CD4-positive, alpha-beta T cell (primary cell): ENCODE measurements around the gene SAMD14. TPM values are rescaled to one million over a fixed set of nuclear protein-coding genes. Genes with fewer than 3 reads are reported as not detected.

Experiments used
- ATAC-seq: fragments of 200-7000 bp; cut with Tn5 transposase; one replicate; pipeline ENCODE4 v1.10.0; 2022; ENCODE audit warnings: mild to moderate bottlenecking; ENCODE audit not compliant: poor library complexity
- CTCF ChIA-PET: fragments of 350-600 bp; sonication (Branson Sonifier 250); formaldehyde crosslinking; loops from one replicate; lab custom pipeline; 2021; ENCODE audit warnings: antibody characterized with exemption, inconsistent platforms; lab: Charles Lee
- POLR2A ChIA-PET: fragments of 350-600 bp; sonication (Branson Sonifier 250); formaldehyde crosslinking; loops from one replicate; lab custom pipeline; 2021; ENCODE audit warnings: antibody characterized with exemption, inconsistent platforms; lab: Charles Lee
- DNase-seq, 14 experiments: peaks; one replicate each; pipeline ENCODE4 v3.0.0-alpha.2; 2013 to 2020; ENCODE audit warnings: mixed read lengths in 2 of 14
- H3K27ac ChIP-seq, 2 donors: one replicate each; pipeline versions ENCODE4 v1.5.1 to v1.7.0; 2013; ENCODE audit warnings: low read length in 2 of 2, low read depth in 1 of 2, mild to moderate bottlenecking in 1 of 2
- H3K27me3 ChIP-seq, 2 experiments: 1 replicate in 1 of 2; 2 replicates in 1 of 2; pipeline versions ENCODE4 v1.6.1 to v1.7.0; 2013; ENCODE audit warnings: low read length in 2 of 2, control low read depth in 1 of 2, mild to moderate bottlenecking in 1 of 2, moderate library complexity in 1 of 2; ENCODE audit not compliant: insufficient read depth in 2 of 2, control insufficient read depth in 1 of 2
- H3K36me3 ChIP-seq: one replicate; pipeline ENCODE4 v1.6.1; 2013; ENCODE audit warnings: low read length, control low read depth; ENCODE audit not compliant: insufficient read depth
- H3K4me1 ChIP-seq: one replicate; pipeline ENCODE4 v1.6.1; 2013; ENCODE audit warnings: low read length, control low read depth; ENCODE audit not compliant: insufficient read depth
- H3K4me3 ChIP-seq: one replicate; pipeline ENCODE4 v1.5.1; 2013; ENCODE audit warnings: mild to moderate bottlenecking, low read length, moderate library complexity
- H3K9me3 ChIP-seq, 2 experiments: 1 replicate in 1 of 2; 2 replicates in 1 of 2; pipeline versions ENCODE4 v1.6.1 to v1.7.0; 2013; ENCODE audit warnings: low read length in 2 of 2, mild to moderate bottlenecking in 2 of 2, control low read depth in 1 of 2, moderate library complexity in 1 of 2; ENCODE audit not compliant: control insufficient read depth in 1 of 2, insufficient read depth in 1 of 2
- H3K27ac Mint-ChIP-seq: one replicate; pipeline ENCODE4 v1.8.0; 2020; ENCODE audit warnings: mixed read lengths
- H3K27me3 Mint-ChIP-seq: one replicate; pipeline ENCODE4 v1.8.0; 2021; ENCODE audit warnings: mixed read lengths
- H3K36me3 Mint-ChIP-seq: one replicate; pipeline ENCODE4 v1.8.0; 2021; ENCODE audit warnings: low read depth, mixed read lengths
- H3K4me1 Mint-ChIP-seq: one replicate; pipeline ENCODE4 v1.8.0; 2021; ENCODE audit warnings: low read depth, mixed read lengths
- H3K4me3 Mint-ChIP-seq: one replicate; pipeline ENCODE4 v1.8.0; 2020; ENCODE audit warnings: mild to moderate bottlenecking, mixed read lengths
- H3K9me3 Mint-ChIP-seq: one replicate; pipeline ENCODE4 v1.8.0; 2020; ENCODE audit warnings: mixed read lengths
- intact Hi-C, 2 experiments: fragments of 100-400 bp; cut with DNase I in 1 of 2; cut with micrococcal nuclease in 1 of 2; formaldehyde crosslinking; loops; one replicate each; pipeline versions ENCODE4 v1.15.1 to v1.9.0; 2023 to 2025; cut with DNase I, micrococcal nuclease
- total RNA-seq, 174 experiments: library from RNA in 2 of 174; stranded (reverse) in 2 of 174; gene quantifications; one replicate each; pipeline ENCODE4 v1.2.3 and lab custom pipeline; 2021 to 2026
- TF ChIP-seq, protein P1 (sequence below): fragments of 200-600 bp; IDR thresholded peaks from one replicate; pipeline ENCODE4 v1.8.0; 2022; ENCODE audit warnings: antibody characterized with exemption, mild to moderate bottlenecking

SAMD14 gene
- total RNA-seq, 2 experiments from 2014 or later = 0.33 to 0.53 TPM

DNA sequence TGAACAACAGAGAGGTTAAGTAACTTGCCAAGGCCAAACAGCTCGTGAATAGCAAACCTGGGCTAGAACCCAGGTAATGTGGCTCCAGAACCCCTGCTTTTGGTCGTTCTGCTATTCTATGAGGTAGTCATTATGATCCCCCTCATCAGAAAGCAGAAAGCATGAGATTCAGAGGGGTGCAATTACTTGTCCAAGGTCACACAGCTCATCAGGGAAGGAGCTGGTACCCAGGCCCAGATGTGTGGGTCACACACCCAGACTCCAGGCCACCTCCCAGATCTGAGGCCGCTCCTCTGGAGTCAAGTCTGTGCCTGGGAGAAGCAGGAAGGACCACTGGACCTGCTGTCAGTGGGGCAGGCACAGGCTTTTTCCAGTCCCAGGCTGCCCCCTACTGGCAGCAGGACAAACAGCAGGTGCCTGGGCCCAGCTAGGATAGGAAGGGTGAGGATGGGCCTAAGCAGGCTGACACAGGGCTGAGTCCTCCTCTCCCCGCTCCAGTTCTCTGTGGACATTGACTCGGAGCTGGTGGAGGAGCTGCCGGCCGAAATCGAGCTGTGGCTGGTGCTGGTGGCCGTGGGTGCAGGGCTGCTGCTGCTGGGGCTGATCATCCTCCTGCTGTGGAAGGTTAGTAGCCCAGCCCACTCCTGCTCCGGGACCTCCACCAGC, 42.6 kb downstream of the SAMD14 start:
- Mint-ChIP-seq H3K27me3 (no peaks in the 10 kb centered on the region), H3K4me3 (no peak overlapping the region), H3K9me3 (no peaks in the 10 kb centered on the region), H3K4me1 (no peaks in the 10 kb centered on the region), H3K27ac (no peak overlapping the region), H3K36me3 (no peaks in the 10 kb centered on the region)
- Histone ChIP-seq H3K27me3 (no peaks in the 10 kb centered on the region), H3K27ac (no peak overlapping the region), H3K4me3 (no peak overlapping the region), H3K4me1 (peaks cover 3% of the 10 kb centered on the region), H3K36me3 (no peaks in the 10 kb centered on the region), H3K9me3 (no peaks in the 10 kb centered on the region)
- ATAC-seq (peak; percentile 89), DNase-seq (peak; percentile 50 to 84 (median 71))
- ChIA-PET POLR2A (interaction anchor here (0.6 to 1.4 kb wide), 4 partner anchors 31 to 211 kb away, joined by 3 to 4 read pairs (median 4); partner anchors contain the start of gene ITGA3), CTCF (interaction anchor here (0.6 to 2.2 kb wide), 17 partner anchors 10 to 1032 kb away, joined by 3 to 41 read pairs (median 4); partner anchors contain the start of gene ITGA3)
- TF ChIP-seq, protein P1, sequence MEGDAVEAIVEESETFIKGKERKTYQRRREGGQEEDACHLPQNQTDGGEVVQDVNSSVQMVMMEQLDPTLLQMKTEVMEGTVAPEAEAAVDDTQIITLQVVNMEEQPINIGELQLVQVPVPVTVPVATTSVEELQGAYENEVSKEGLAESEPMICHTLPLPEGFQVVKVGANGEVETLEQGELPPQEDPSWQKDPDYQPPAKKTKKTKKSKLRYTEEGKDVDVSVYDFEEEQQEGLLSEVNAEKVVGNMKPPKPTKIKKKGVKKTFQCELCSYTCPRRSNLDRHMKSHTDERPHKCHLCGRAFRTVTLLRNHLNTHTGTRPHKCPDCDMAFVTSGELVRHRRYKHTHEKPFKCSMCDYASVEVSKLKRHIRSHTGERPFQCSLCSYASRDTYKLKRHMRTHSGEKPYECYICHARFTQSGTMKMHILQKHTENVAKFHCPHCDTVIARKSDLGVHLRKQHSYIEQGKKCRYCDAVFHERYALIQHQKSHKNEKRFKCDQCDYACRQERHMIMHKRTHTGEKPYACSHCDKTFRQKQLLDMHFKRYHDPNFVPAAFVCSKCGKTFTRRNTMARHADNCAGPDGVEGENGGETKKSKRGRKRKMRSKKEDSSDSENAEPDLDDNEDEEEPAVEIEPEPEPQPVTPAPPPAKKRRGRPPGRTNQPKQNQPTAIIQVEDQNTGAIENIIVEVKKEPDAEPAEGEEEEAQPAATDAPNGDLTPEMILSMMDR = peak; percentile 99
- intact Hi-C loops = loop anchor here (1.0 to 10.0 kb wide), 5 partner anchors 60 to 523 kb away; no protein-coding TSS in a partner anchor

DNA sequence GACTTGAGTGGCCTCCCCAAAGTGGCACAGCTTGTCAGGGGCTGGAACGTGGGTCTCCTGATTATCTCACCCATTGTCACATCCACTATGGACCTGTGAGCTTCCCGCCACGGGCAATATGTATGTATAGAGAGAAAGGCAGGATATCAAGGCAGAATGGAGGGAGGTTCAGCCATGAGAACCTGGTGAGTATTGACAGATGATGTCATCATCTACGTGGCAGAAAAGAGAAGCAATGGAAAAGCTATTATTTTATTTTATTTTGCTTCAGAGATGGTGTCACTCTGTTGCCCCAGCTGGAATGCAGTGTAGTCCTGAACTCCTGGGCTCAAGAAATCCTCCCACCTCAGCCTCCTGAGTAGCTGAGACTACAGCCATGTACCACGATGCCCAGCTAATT, 48.2 kb downstream of the SAMD14 start:
- H3K36me3 Mint-ChIP-seq = peaks cover 19% of the 10 kb centered on the region
- H3K36me3 ChIP-seq = peaks cover 7% of the 10 kb centered on the region
- POLR2A ChIA-PET = no interaction called here

DNA sequence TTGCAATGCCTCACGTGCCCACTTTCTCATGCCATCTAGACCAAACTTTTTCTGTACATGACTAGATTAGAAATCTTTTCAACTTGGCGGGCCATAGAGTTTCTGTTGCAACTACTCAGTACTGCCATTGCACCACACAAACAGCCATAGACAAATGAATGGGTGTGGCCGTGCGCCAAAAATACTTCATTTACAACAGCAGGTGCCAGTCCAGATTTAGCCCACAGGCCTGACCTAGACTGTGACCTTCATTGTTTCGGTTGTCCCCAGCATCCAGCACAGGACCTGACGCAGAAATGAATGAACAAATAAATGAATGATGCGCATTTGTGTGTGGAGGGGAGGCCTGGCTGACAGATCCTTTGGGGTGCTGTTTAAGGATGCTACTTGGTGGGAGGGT, 49.1 kb downstream of the SAMD14 start:
- H3K4me1 ChIP-seq = no peaks in the 10 kb centered on the region
- Mint-ChIP-seq H3K27me3 (no peaks in the 10 kb centered on the region), H3K9me3 (no peaks in the 10 kb centered on the region), H3K4me1 (no peaks in the 10 kb centered on the region), H3K36me3 (peaks cover 19% of the 10 kb centered on the region), H3K27ac (no peak overlapping the region), H3K4me3 (no peak overlapping the region)
- intact Hi-C loops = loop anchor here in 1 of 2 experiments (10.0 kb wide), 1 partner anchor 516 kb away; no protein-coding TSS in a partner anchor
- H3K36me3 ChIP-seq = peaks cover 7% of the 10 kb centered on the region
- ChIA-PET CTCF (no interaction called here), POLR2A (no interaction called here)
- ATAC-seq (no peak), DNase-seq (no peak)
- H3K9me3 ChIP-seq = no peaks in the 10 kb centered on the region
- H3K27me3 ChIP-seq = no peaks in the 10 kb centered on the region
- H3K4me3 ChIP-seq = no peak overlapping the region
- TF ChIP-seq, protein P1 = no peak
- H3K27ac ChIP-seq = no peak overlapping the region

More for the DNA sequence above, 48.2 kb downstream of the SAMD14 start:
- intact Hi-C loops = loop anchor here in 1 of 2 experiments (10.0 kb wide), 1 partner anchor 517 kb away; no protein-coding TSS in a partner anchor
- Histone ChIP-seq H3K27me3 (no peaks in the 10 kb centered on the region), H3K4me3 (no peak overlapping the region), H3K4me1 (no peaks in the 10 kb centered on the region), H3K27ac (no peak overlapping the region), H3K9me3 (no peaks in the 10 kb centered on the region)
- Mint-ChIP-seq H3K27ac (no peak overlapping the region), H3K27me3 (no peaks in the 10 kb centered on the region), H3K4me1 (no peaks in the 10 kb centered on the region), H3K9me3 (no peaks in the 10 kb centered on the region), H3K4me3 (no peak overlapping the region)
- DNase-seq (no peak), ATAC-seq (no peak)
- CTCF ChIA-PET = no interaction called here
- TF ChIP-seq, protein P1 = no peak
